GM10266 (cell line): ENCODE results near the gene KCTD10.

ENCODE experiments used
- DNase-seq: peaks from one replicate; pipeline ENCODE4 v3.0.0; 2012; ENCODE audit errors: extremely low spot score
- CTCF ChIP-seq: IDR thresholded peaks from 2 replicates; pipeline ENCODE4 v1.5.1; 2012; ENCODE audit warnings: mild to moderate bottlenecking, low read depth; ENCODE audit not compliant: control insufficient read depth, insufficient read depth; ENCODE audit errors: missing control alignments

Gene KCTD10

GRCh38 chr12:109464642-109465351, 12.3 kb downstream of the KCTD10 start:
- no peak for TF ChIP-seq CTCF
- DNase-seq = no peak

- no peak for TF ChIP-seq CTCF
- no peak for DNase-seq
Observed at GRCh38 chr12:109463756-109464155, 13.3 kb downstream of the KCTD10 start.

GRCh38 chr12:109462868-109463692, 14.0 kb downstream of the KCTD10 start:
- TF ChIP-seq CTCF = no peak
- DNase-seq = no peak

- no peak for DNase-seq
Observed at GRCh38 chr12:109461846-109462756, 15.0 kb downstream of the KCTD10 start.

GRCh38 chr12:109461049-109461845, 15.9 kb downstream of the KCTD10 start:
- TF ChIP-seq CTCF = no peak
- DNase-seq = no peak

More at GRCh38 chr12:109461846-109462756, 15.0 kb downstream of the KCTD10 start:
- TF ChIP-seq CTCF = no peak

- no peak for DNase-seq
- no peak for TF ChIP-seq CTCF
Observed at GRCh38 chr12:109460538-109460937, 16.6 kb downstream of the KCTD10 start.
